Measurements from ENCODE around the gene MFNG. TPM values are rescaled to one million over a fixed set of nuclear protein-coding genes. Genes with fewer than 3 reads are reported as not detected.

MFNG gene
- total RNA-seq, 2 experiments from 2014 or later = 225 to 235 TPM

- no peaks in the 10 kb centered on the region for H3K79me2 ChIP-seq (ENCODE audit: insufficient read depth, low read depth, low read length)
- no peaks in the 10 kb centered on the region for H4K20me1 ChIP-seq (ENCODE audit: insufficient read depth, low read length)
- H3K27ac ChIP-seq (ENCODE audit: low read depth, low read length, poor library complexity, severe bottlenecking) = no peak overlapping the region
- H3K4me3 ChIP-seq (ENCODE audit: low read depth, low read length, poor library complexity, severe bottlenecking) = no peak overlapping the region
- H3K4me1 ChIP-seq (ENCODE audit: insufficient read depth, low read length, poor library complexity, severe bottlenecking) = no peaks in the 10 kb centered on the region
- no peaks in the 10 kb centered on the region for H3K36me3 ChIP-seq (ENCODE audit: insufficient read depth, low read length)
- no peaks in the 10 kb centered on the region for H3K9me3 ChIP-seq (ENCODE audit: low read length)
- DNase-seq (ENCODE audit: low spot score) = no peak
- intact Hi-C loops (cut with micrococcal nuclease; ENCODE audit: unreplicated experiment) = no loop called here
- H3K4me2 ChIP-seq (ENCODE audit: low read length) = no peak overlapping the region
- no peak overlapping the region for H2AFZ ChIP-seq (ENCODE audit: low read length)
- no TSS peak for BruUV-seq (replicated peaks)
- TF ChIP-seq CTCF (conservative IDR thresholded peaks at IDR 0.05; ENCODE audit: low read length) = no peak
- no peak for TF ChIP-seq EZH2phosphoT487 (IDR thresholded peaks at IDR 0.05; ENCODE audit: borderline replicate concordance, low read depth, low read length)
- no peaks in the 10 kb centered on the region for H3K9me2 ChIP-seq (ENCODE audit: insufficient read depth, low read length)
- ChIA-PET POLR2A (no interaction called here), CTCF (ENCODE audit: unreplicated experiment) (no interaction called here)
Measured at GRCh38 chr22:37522482-37522881, 36.3 kb upstream of the MFNG start.

- Histone ChIP-seq H3K27ac (ENCODE audit: low read depth, low read length, poor library complexity, severe bottlenecking) (no peak overlapping the region), H3K4me3 (ENCODE audit: low read depth, low read length, poor library complexity, severe bottlenecking) (no peak overlapping the region), H3K4me2 (ENCODE audit: low read length) (no peak overlapping the region), H4K20me1 (ENCODE audit: insufficient read depth, low read length) (no peaks in the 10 kb centered on the region), H3K36me3 (ENCODE audit: insufficient read depth, low read length) (no peaks in the 10 kb centered on the region), H3K9me3 (ENCODE audit: low read length) (no peaks in the 10 kb centered on the region), H3K79me2 (ENCODE audit: insufficient read depth, low read depth, low read length) (no peaks in the 10 kb centered on the region), H2AFZ (ENCODE audit: low read length) (no peak overlapping the region), H3K9me2 (ENCODE audit: insufficient read depth, low read length) (no peaks in the 10 kb centered on the region), H3K4me1 (ENCODE audit: insufficient read depth, low read length, poor library complexity, severe bottlenecking) (no peaks in the 10 kb centered on the region)
- no peak for DNase-seq (ENCODE audit: low spot score)
- TF ChIP-seq CTCF (conservative IDR thresholded peaks at IDR 0.05; ENCODE audit: low read length) (no peak), EZH2phosphoT487 (IDR thresholded peaks at IDR 0.05; ENCODE audit: borderline replicate concordance, low read depth, low read length) (no peak)
- intact Hi-C loops (cut with micrococcal nuclease; ENCODE audit: unreplicated experiment) = no loop called here
- BruUV-seq (replicated peaks) = no TSS peak
- ChIA-PET CTCF (ENCODE audit: unreplicated experiment) (interaction anchor here (0.6 kb wide), 1 partner anchor 204 kb away, joined by 5 read pairs; no protein-coding TSS in a partner anchor), POLR2A (interaction anchor here (0.7 kb wide), 1 partner anchor 110 kb away, joined by 3 read pairs; no protein-coding TSS in a partner anchor)
Measured at GRCh38 chr22:37521236-37521739, 35.1 kb upstream of the MFNG start.

- intact Hi-C loops (cut with micrococcal nuclease; ENCODE audit: unreplicated experiment) = no loop called here
- no peak overlapping the region for H3K4me3 ChIP-seq (ENCODE audit: low read depth, low read length, poor library complexity, severe bottlenecking)
- H3K27ac ChIP-seq (ENCODE audit: low read depth, low read length, poor library complexity, severe bottlenecking) = no peak overlapping the region
- POLR2A ChIA-PET = interaction anchor here (0.7 kb wide), 1 partner anchor 110 kb away, joined by 3 read pairs; no protein-coding TSS in a partner anchor
- H3K79me2 ChIP-seq (ENCODE audit: insufficient read depth, low read depth, low read length) = no peaks in the 10 kb centered on the region
- H3K36me3 ChIP-seq (ENCODE audit: insufficient read depth, low read length) = no peaks in the 10 kb centered on the region
- no peaks in the 10 kb centered on the region for H4K20me1 ChIP-seq (ENCODE audit: insufficient read depth, low read length)
- TF ChIP-seq CTCF (conservative IDR thresholded peaks at IDR 0.05; ENCODE audit: low read length) = no peak
- no TSS peak for BruUV-seq (replicated peaks)
- H3K9me3 ChIP-seq (ENCODE audit: low read length) = no peaks in the 10 kb centered on the region
- CTCF ChIA-PET (ENCODE audit: unreplicated experiment) = interaction anchor here (0.6 kb wide), 1 partner anchor 204 kb away, joined by 5 read pairs; no protein-coding TSS in a partner anchor
- no peaks in the 10 kb centered on the region for H3K9me2 ChIP-seq (ENCODE audit: insufficient read depth, low read length)
- H3K4me2 ChIP-seq (ENCODE audit: low read length) = no peak overlapping the region
- H3K4me1 ChIP-seq (ENCODE audit: insufficient read depth, low read length, poor library complexity, severe bottlenecking) = no peaks in the 10 kb centered on the region
- no peak for DNase-seq (ENCODE audit: low spot score)
- H2AFZ ChIP-seq (ENCODE audit: low read length) = no peak overlapping the region
Measured at GRCh38 chr22:37520776-37521191, 34.6 kb upstream of the MFNG start.
